Endothelial cell of umbilical vein (primary cell): Measurements from ENCODE around the gene KCNK2. TPM values are rescaled to one million over a fixed set of nuclear protein-coding genes. Genes with fewer than 3 reads are reported as not detected.

Experiments used
- BruUV-seq: library from RNA; stranded (reverse); fragments of 400-500 nt; replicated peaks from 2 replicates; lab custom pipeline; 2021; lab: Mats Ljungman, UMichigan
- CTCF ChIA-PET: fragments of 300-600, 350-600 bp; sonication (Branson Sonifier 250); formaldehyde crosslinking; loops from one replicate; lab custom pipeline; 2021; ENCODE audit warnings: antibody characterized with exemption, inconsistent platforms; lab: Charles Lee
- POLR2A ChIA-PET: fragments of 300-600, 350-600 bp; sonication (Branson Sonifier 250); formaldehyde crosslinking; loops from one replicate; lab custom pipeline; 2021; ENCODE audit warnings: antibody characterized with exemption, inconsistent platforms; lab: Charles Lee
- DNase-seq: peaks from one replicate; pipeline ENCODE4 v3.0.0-alpha.2; 2011; ENCODE audit warnings: low read depth, low spot score
- FAIRE-seq: peaks from 2 replicates; lab custom pipeline; 2011; peaks lifted over from hg19 to GRCh38; lab: Jason Lieb, UNC
- H2AFZ ChIP-seq: 2 replicates; pipeline ENCODE4 v1.6.0; 2012; ENCODE audit warnings: low read depth, low read length, control low read depth, inconsistent platforms
- H3K27ac ChIP-seq: 2 replicates; pipeline ENCODE4 v1.5.1; 2011; ENCODE audit warnings: low read depth, mild to moderate bottlenecking, control low read depth, low read length, moderate library complexity; ENCODE audit not compliant: insufficient read depth
- H3K27me3 ChIP-seq, 2 experiments: 2 replicates each; pipeline versions ENCODE4 v1.6.0 to v1.6.1; 2011; ENCODE audit warnings: low read length in 2 of 2, mixed read lengths in 1 of 2; ENCODE audit not compliant: control insufficient read depth in 2 of 2, insufficient read depth in 2 of 2
- H3K36me3 ChIP-seq, 2 experiments: 2 replicates in 1 of 2; 3 replicates in 1 of 2; pipeline ENCODE4 v1.5.1; 2011; ENCODE audit warnings: low read length in 2 of 2, mild to moderate bottlenecking in 1 of 2, moderate library complexity in 1 of 2; ENCODE audit not compliant: control insufficient read depth in 2 of 2, insufficient read depth in 2 of 2; ENCODE audit errors: extremely low read depth in 1 of 2
- H3K4me1 ChIP-seq: 3 replicates; pipeline ENCODE4 v1.5.1; 2011; ENCODE audit warnings: mild to moderate bottlenecking, low read length; ENCODE audit not compliant: control insufficient read depth, insufficient read depth; ENCODE audit errors: extremely low read depth
- H3K4me2 ChIP-seq: 2 replicates; pipeline ENCODE4 v1.6.1; 2011; ENCODE audit warnings: low read length, control low read depth, mixed read lengths; ENCODE audit not compliant: insufficient read depth
- H3K4me3 ChIP-seq, 3 experiments: fragments of 200-600 bp in 1 of 3; sonication (generic), shearing (Covaris generic) in 1 of 3; replicated peaks in 1 of 3; 2 replicates each; pipeline ENCODE4 v1.5.1; 2011 to 2016; ENCODE audit warnings: control low read depth in 3 of 3, low read length in 3 of 3, mild to moderate bottlenecking in 2 of 3, inconsistent platforms in 1 of 3, low read depth in 1 of 3, moderate library complexity in 1 of 3; ENCODE audit not compliant: insufficient read depth in 1 of 3
- H3K79me2 ChIP-seq: 2 replicates; pipeline ENCODE4 v1.6.0; 2012; ENCODE audit warnings: low read length, inconsistent platforms; ENCODE audit not compliant: control insufficient read depth, insufficient read depth
- H3K9ac ChIP-seq: replicated peaks from 2 replicates; pipeline ENCODE3; 2011; ENCODE audit warnings: low read length, control low read depth; ENCODE audit not compliant: insufficient read depth; ENCODE audit errors: extremely low read depth
- H3K9me1 ChIP-seq: replicated peaks from 3 replicates; pipeline ENCODE4 v1.6.0; 2011; ENCODE audit warnings: mild to moderate bottlenecking, low read length; ENCODE audit not compliant: control insufficient read depth, insufficient read depth; ENCODE audit errors: extremely low read depth
- H3K9me3 ChIP-seq: replicated peaks from 2 replicates; pipeline ENCODE4 v1.5.1; 2012; ENCODE audit warnings: low read length, inconsistent platforms; ENCODE audit not compliant: control insufficient read depth, insufficient read depth
- H4K20me1 ChIP-seq: replicated peaks from 2 replicates; pipeline ENCODE3; 2011; ENCODE audit warnings: mild to moderate bottlenecking, low read length; ENCODE audit not compliant: control insufficient read depth, insufficient read depth; ENCODE audit errors: extremely low read depth
- EZH2 ChIP-seq: IDR thresholded peaks from 2 replicates; pipeline ENCODE4 v1.6.1; 2012; ENCODE audit warnings: borderline replicate concordance, low read depth, mild to moderate bottlenecking, moderate library complexity, low read length, inconsistent platforms; ENCODE audit not compliant: severe bottlenecking
- FOS ChIP-seq: IDR thresholded peaks from 2 replicates; pipeline ENCODE4 v1.6.1; 2011; ENCODE audit warnings: mild to moderate bottlenecking, low read length, moderate library complexity, borderline replicate concordance; ENCODE audit not compliant: insufficient read depth
- GATA2 ChIP-seq: IDR thresholded peaks from 2 replicates; pipeline ENCODE4 v1.7.0; 2011; ENCODE audit warnings: low read depth, mild to moderate bottlenecking, moderate library complexity, mixed read lengths, low read length; ENCODE audit not compliant: insufficient read length, insufficient read depth
- JUN ChIP-seq: IDR thresholded peaks from 2 replicates; pipeline ENCODE4 v1.6.1; 2011; ENCODE audit warnings: borderline replicate concordance, low read depth; ENCODE audit not compliant: insufficient read length, insufficient read depth
- MYC ChIP-seq: IDR thresholded peaks from one replicate; pipeline ENCODE4 v1.6.1; 2011; ENCODE audit warnings: mild to moderate bottlenecking, low read depth, low read length
- POLR2A ChIP-seq: IDR thresholded peaks from 2 replicates; pipeline ENCODE4 v1.6.1; 2012; ENCODE audit warnings: low read depth, mild to moderate bottlenecking, control low read depth, low read length
- POLR2AphosphoS5 ChIP-seq: IDR thresholded peaks from 2 replicates; pipeline ENCODE4 v1.6.1; 2012; ENCODE audit warnings: low read depth, mild to moderate bottlenecking, control low read depth, low read length, moderate library complexity; ENCODE audit not compliant: insufficient read depth
- dilution Hi-C: fragments of 300-500 bp; cut with MboI; formaldehyde crosslinking; loops from one replicate; pipeline ENCODE4 v1.15.0; 2019; ENCODE audit warnings: low sequenced_read_pairs; ENCODE audit not compliant: extremely low pct_ligation_motif_present
- intact Hi-C: fragments of 100-400 bp; cut with micrococcal nuclease; formaldehyde crosslinking; loops from one replicate; pipeline ENCODE4 v1.10.0; 2022
- polyA plus RNA-seq, 4 experiments: library from polyadenylated mRNA; depleted of rRNA in 3 of 4; stranded (reverse) in 3 of 4; unstranded in 1 of 4; fragments of >200 nt; gene quantifications; 2 replicates each; pipeline versions ENCODE4 v1.2.1 to v1.2.3, GENCODE V29; 2011 to 2012; ENCODE audit warnings: missing spikeins in 1 of 4
- total RNA-seq: library from RNA; stranded (reverse); gene quantifications from 2 replicates; pipeline ENCODE4 v1.2.3, GENCODE V29; 2021
- TF ChIP-seq, protein P1 (sequence below): IDR thresholded peaks from 2 replicates; pipeline ENCODE4 v1.6.1; 2011; ENCODE audit not compliant: insufficient read depth, insufficient read length
- TF ChIP-seq, protein P2 (sequence below), 2 donors: IDR thresholded peaks; 1 replicate in 1 of 2; 2 replicates in 1 of 2; pipeline ENCODE4 v1.5.1; 2011; ENCODE audit warnings: low read length in 2 of 2, mild to moderate bottlenecking in 2 of 2, moderate library complexity in 2 of 2, control low read depth in 1 of 2, inconsistent platforms in 1 of 2, low read depth in 1 of 2; ENCODE audit not compliant: insufficient read depth in 1 of 2; ENCODE audit errors: extremely low read depth in 1 of 2

Gene KCNK2
- total and polyA plus RNA-seq, 2 donors (not counting 3 experiments of a cell fraction or from before 2014, with no cell fraction given) = 0.08 to 0.46 TPM

DNA sequence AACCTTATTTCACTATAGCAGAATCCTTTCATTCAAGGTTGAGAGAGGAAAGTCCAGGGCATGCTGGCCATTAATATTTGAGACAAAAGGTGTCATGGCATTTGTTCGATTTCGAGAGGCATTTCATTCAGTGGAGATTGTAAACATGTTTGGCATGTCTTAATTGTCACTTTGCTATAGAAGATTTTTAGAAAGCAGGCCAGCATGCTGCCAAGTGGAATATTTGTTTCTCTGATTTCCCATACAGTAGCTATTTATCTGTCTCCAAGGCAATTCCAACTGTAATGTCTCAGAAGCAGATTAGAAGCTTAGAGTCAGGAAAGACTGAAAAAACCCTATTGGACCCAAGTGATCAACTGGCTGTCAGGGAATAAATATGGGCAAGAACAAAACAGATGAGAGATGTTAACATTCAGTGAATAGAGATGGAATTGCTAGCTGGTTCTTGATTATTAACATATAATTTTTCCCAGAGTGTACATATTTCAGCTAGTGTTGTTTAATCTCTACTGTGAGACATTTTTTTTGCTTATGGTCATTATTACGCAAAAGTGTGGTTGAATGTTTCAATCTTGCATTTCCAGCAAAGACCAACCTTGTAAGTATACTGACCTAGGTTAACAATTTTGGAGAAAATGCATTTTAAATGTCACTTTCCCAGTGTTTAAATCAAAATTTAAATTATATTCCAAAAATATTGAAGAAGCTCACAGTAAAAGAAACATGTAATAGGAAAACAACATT is 174.6 kb downstream of the KCNK2 start:
- no peaks in the 10 kb centered on the region for H4K20me1 ChIP-seq
- peaks cover 0 to 2% of the 10 kb centered on the region in 2 experiments for H3K27me3 ChIP-seq
- dilution Hi-C loops (no loop called here), intact Hi-C loops (no loop called here)
- TF ChIP-seq MYC (no peak), JUN (no peak), GATA2 (no peak), FOS (no peak), POLR2AphosphoS5 (no peak), POLR2A (no peak), EZH2 (no peak)
- TF ChIP-seq, protein P1, sequence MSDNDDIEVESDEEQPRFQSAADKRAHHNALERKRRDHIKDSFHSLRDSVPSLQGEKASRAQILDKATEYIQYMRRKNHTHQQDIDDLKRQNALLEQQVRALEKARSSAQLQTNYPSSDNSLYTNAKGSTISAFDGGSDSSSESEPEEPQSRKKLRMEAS = no peak
- TF ChIP-seq, protein P2, sequence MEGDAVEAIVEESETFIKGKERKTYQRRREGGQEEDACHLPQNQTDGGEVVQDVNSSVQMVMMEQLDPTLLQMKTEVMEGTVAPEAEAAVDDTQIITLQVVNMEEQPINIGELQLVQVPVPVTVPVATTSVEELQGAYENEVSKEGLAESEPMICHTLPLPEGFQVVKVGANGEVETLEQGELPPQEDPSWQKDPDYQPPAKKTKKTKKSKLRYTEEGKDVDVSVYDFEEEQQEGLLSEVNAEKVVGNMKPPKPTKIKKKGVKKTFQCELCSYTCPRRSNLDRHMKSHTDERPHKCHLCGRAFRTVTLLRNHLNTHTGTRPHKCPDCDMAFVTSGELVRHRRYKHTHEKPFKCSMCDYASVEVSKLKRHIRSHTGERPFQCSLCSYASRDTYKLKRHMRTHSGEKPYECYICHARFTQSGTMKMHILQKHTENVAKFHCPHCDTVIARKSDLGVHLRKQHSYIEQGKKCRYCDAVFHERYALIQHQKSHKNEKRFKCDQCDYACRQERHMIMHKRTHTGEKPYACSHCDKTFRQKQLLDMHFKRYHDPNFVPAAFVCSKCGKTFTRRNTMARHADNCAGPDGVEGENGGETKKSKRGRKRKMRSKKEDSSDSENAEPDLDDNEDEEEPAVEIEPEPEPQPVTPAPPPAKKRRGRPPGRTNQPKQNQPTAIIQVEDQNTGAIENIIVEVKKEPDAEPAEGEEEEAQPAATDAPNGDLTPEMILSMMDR (IDR thresholded peaks at IDR 0.05; ENCODE audit: extremely low read depth in 1 of 2, insufficient read depth in 1 of 2, low read depth in 1 of 2, low read length in 2 of 2) = no peak
- H3K9me3 ChIP-seq = no peaks in the 10 kb centered on the region
- no peak overlapping the region for H3K4me2 ChIP-seq
- no peak overlapping the region for H3K27ac ChIP-seq
- no peaks in the 10 kb centered on the region for H3K36me3 ChIP-seq
- BruUV-seq = no TSS peak
- no peaks in the 10 kb centered on the region for H3K4me1 ChIP-seq
- CTCF ChIA-PET = interaction anchor here (0.7 kb wide), 1 partner anchor 18 kb away, joined by 3 read pairs; no protein-coding TSS in a partner anchor
- no peaks in the 10 kb centered on the region for H3K9me1 ChIP-seq
- DNase-seq = no peak
- POLR2A ChIA-PET = no interaction called here
- no peak overlapping the region for H3K4me3 ChIP-seq
- H3K79me2 ChIP-seq = no peaks in the 10 kb centered on the region
- H2AFZ ChIP-seq = no peak overlapping the region
- FAIRE-seq = no peak
- no peak overlapping the region for H3K9ac ChIP-seq
